K562 (cell line): ENCODE results near the gene FTH1. TPM values are rescaled to one million over a fixed set of nuclear protein-coding genes. Genes with fewer than 3 reads are reported as not detected.

Source experiments
- ATAC-seq: fragments of 200-7000 bp; cut with Tn5 transposase; 3 replicates; pipeline ENCODE4 v1.9.1; 2020; ENCODE audit warnings: moderate library complexity
- Bru-seq: library from RNA; stranded (reverse); fragments of 400-500 nt; gene quantifications from one replicate; lab custom pipeline; 2021; lab: Mats Ljungman, UMichigan
- BruChase-seq, 2 experiments: library from RNA; stranded (reverse); fragments of 400-500 nt; gene quantifications; one replicate each; lab custom pipeline; 2021; lab: Mats Ljungman, UMichigan
- BruUV-seq: library from RNA; stranded (reverse); fragments of 400-500 nt; replicated peaks from 2 replicates; lab custom pipeline; 2021; lab: Mats Ljungman, UMichigan
- CTCF ChIA-PET: fragments of 300-600 bp; formaldehyde crosslinking; extraction: SDS; loops from one replicate; lab custom pipeline; 2021; ENCODE audit warnings: low intra/inter-chr PET ratio; lab: Yijun Ruan, JAX
- POLR2A ChIA-PET: fragments of 300-600, 350-650 bp; sonication (Branson Sonifier 250); formaldehyde crosslinking; extraction: SDS; loops from one replicate; lab custom pipeline; 2021; ENCODE audit warnings: antibody characterized with exemption, inconsistent platforms; lab: Yijun Ruan, JAX
- DNase-seq, 4 experiments: peaks; one replicate each; pipeline versions ENCODE4 v3.0.0 to v3.0.0-alpha.2; 2011 to 2018; ENCODE audit warnings: low spot score in 3 of 4, mixed read lengths in 3 of 4; ENCODE audit errors: extremely low read depth in 1 of 4
- FAIRE-seq: peaks from 2 replicates; lab custom pipeline; 2011; peaks lifted over from hg19 to GRCh38; lab: Jason Lieb, UNC
- H2AFZ ChIP-seq: 2 replicates; pipeline ENCODE4 v1.6.0; 2011; ENCODE audit warnings: low read depth, low read length, control low read depth, inconsistent platforms
- H3K27ac ChIP-seq: fragments of 200-600 bp; 3 replicates; pipeline ENCODE4 v1.8.0; 2011; ENCODE audit warnings: low read depth, mild to moderate bottlenecking, control low read depth, inconsistent platforms, low read length, moderate library complexity, mixed read lengths; ENCODE audit errors: extremely low read depth
- H3K27me3 ChIP-seq, 2 experiments: fragments of 300-600 bp in 1 of 2; 2 replicates in 1 of 2; 3 replicates in 1 of 2; pipeline versions ENCODE4 v1.6.0 to v1.8.0; 2011; ENCODE audit warnings: inconsistent platforms in 2 of 2, low read length in 2 of 2, mild to moderate bottlenecking in 1 of 2, mixed read lengths in 1 of 2, moderate library complexity in 1 of 2; ENCODE audit not compliant: control insufficient read depth in 2 of 2, insufficient read depth in 2 of 2
- H3K36me3 ChIP-seq: fragments of 300-600 bp; 3 replicates; pipeline ENCODE4 v1.8.0; 2011; ENCODE audit warnings: mild to moderate bottlenecking, low read length, inconsistent platforms; ENCODE audit not compliant: control insufficient read depth, insufficient read depth
- H3K4me1 ChIP-seq, 2 experiments: fragments of 200-600 bp in 1 of 2; replicated peaks in 1 of 2; 2 replicates in 1 of 2; 3 replicates in 1 of 2; pipeline versions ENCODE4 v1.5.1 to v1.8.0; 2011; ENCODE audit warnings: inconsistent platforms in 2 of 2, low read length in 2 of 2, mild to moderate bottlenecking in 1 of 2, mixed read lengths in 1 of 2, moderate library complexity in 1 of 2; ENCODE audit not compliant: control insufficient read depth in 2 of 2, insufficient read depth in 2 of 2
- H3K4me2 ChIP-seq: 2 replicates; pipeline ENCODE4 v1.6.1; 2011; ENCODE audit warnings: low read length, control low read depth, inconsistent platforms, mixed read lengths; ENCODE audit not compliant: insufficient read depth
- H3K4me3 ChIP-seq: fragments of 200-600 bp; sonication (generic), shearing (Covaris generic); 2 replicates; pipeline ENCODE4 v1.5.1; 2016; ENCODE audit warnings: control low read depth, inconsistent platforms
- H3K79me2 ChIP-seq: fragments of 200-600 bp; 3 replicates; pipeline ENCODE4 v1.8.0; 2011; ENCODE audit warnings: low read length, inconsistent platforms; ENCODE audit not compliant: control insufficient read depth, insufficient read depth
- H3K9ac ChIP-seq, 2 experiments: 2 replicates each; pipeline versions ENCODE4 v1.6.0 to v1.6.1; 2011; ENCODE audit warnings: low read depth in 2 of 2, low read length in 2 of 2, control low read depth in 1 of 2, inconsistent platforms in 1 of 2, mild to moderate bottlenecking in 1 of 2, mixed read lengths in 1 of 2; ENCODE audit not compliant: insufficient read depth in 1 of 2
- H3K9me1 ChIP-seq: one replicate; pipeline ENCODE4 v1.6.0; 2011; ENCODE audit warnings: inconsistent platforms, mild to moderate bottlenecking, low read length, moderate library complexity; ENCODE audit not compliant: control insufficient read depth, insufficient read depth
- H3K9me3 ChIP-seq: replicated peaks from 2 replicates; pipeline ENCODE4 v1.5.1; 2011; ENCODE audit warnings: low read depth, low read length, inconsistent platforms; ENCODE audit not compliant: control insufficient read depth, insufficient read depth
- H4K20me1 ChIP-seq: replicated peaks from 2 replicates; pipeline ENCODE4 v1.6.1; 2011; ENCODE audit warnings: low read length, inconsistent platforms, mixed read lengths; ENCODE audit not compliant: control insufficient read depth, insufficient read depth
- ARID1B ChIP-seq: fragments of 450-650 bp; IDR thresholded peaks from 2 replicates; pipeline ENCODE4 v1.6.1; 2016; ENCODE audit warnings: antibody characterized with exemption, mild to moderate bottlenecking, inconsistent platforms
- CHD1 ChIP-seq: fragments of 200-600 bp; sonication (generic); IDR thresholded peaks from one replicate; pipeline ENCODE4 v1.6.1; 2012; ENCODE audit warnings: mild to moderate bottlenecking, moderate library complexity, low read length, inconsistent platforms
- ILK ChIP-seq: fragments of 450-650 bp; IDR thresholded peaks from 2 replicates; pipeline ENCODE4 v1.6.1; 2016; ENCODE audit warnings: missing genetic modification characterization, low read depth, mild to moderate bottlenecking, missing compliant biosample characterization, moderate library complexity, borderline replicate concordance
- L3MBTL2 ChIP-seq: fragments of 450-650 bp; IDR thresholded peaks from 2 replicates; pipeline ENCODE4 v1.6.1; 2016; ENCODE audit warnings: mild to moderate bottlenecking, moderate library complexity
- POLR2A ChIP-seq: fragments of 450-650 bp; conservative IDR thresholded peaks from 2 replicates; pipeline ENCODE4 v1.6.1; 2016
- POLR3G ChIP-seq: IDR thresholded peaks from 2 replicates; pipeline ENCODE4 v1.6.1; 2011; ENCODE audit not compliant: insufficient read length, insufficient replicate concordance; ENCODE audit errors: extremely low read depth
- SMARCC2 ChIP-seq: fragments of 450-650 bp; IDR thresholded peaks from 2 replicates; pipeline ENCODE4 v1.6.1; 2017; ENCODE audit warnings: antibody characterized with exemption, moderate library complexity, mild to moderate bottlenecking, low read depth
- TCF7L2 ChIP-seq: fragments of 150-350 bp; IDR thresholded peaks from 2 replicates; pipeline ENCODE4 v1.6.1; 2016; ENCODE audit warnings: low read depth, mild to moderate bottlenecking, low read length, moderate library complexity
- ZBED1 ChIP-seq: IDR thresholded peaks from 2 replicates; pipeline ENCODE4 v1.6.1; 2014
- ZBTB8A ChIP-seq: fragments of 450-650 bp; IDR thresholded peaks from 2 replicates; pipeline ENCODE4 v1.6.1; 2018; ENCODE audit warnings: mild to moderate bottlenecking, moderate library complexity; ENCODE audit not compliant: partially characterized antibody
- WGBS: fragments of 100-300 bp; shearing (Covaris generic); methylation state at CpG from one replicate; pipeline ENCODE4 v1.1.6; 2016; ENCODE audit warnings: low coverage, mixed read lengths; ENCODE audit not compliant: insufficient coverage; ENCODE audit errors: missing lambda C conversion rate; 5-methylcytosine and 5-hydroxymethylcytosine counted together
- in situ Hi-C: fragments of 300-500 bp; cut with MboI; formaldehyde crosslinking; loops from 4 replicates; pipeline ENCODE4 v1.15.0; 2018; ENCODE audit warnings: inconsistent platforms, mixed read lengths
- intact Hi-C: fragments of 100-400 bp; cut with micrococcal nuclease; formaldehyde crosslinking; loops from 2 replicates; pipeline ENCODE4 v1.14.2; 2022
- long read RNA-seq, 3 experiments: library from polyadenylated mRNA in 2 of 3; library from RNA in 1 of 3; unstranded in 2 of 3; stranded (forward) in 1 of 3; transcript quantifications; one replicate each; pipeline ENCODE4 v2.0.0, GENCODE V29; 2019 to 2022
- polyA minus RNA-seq, 3 experiments: library from RNA; depleted of rRNA, polyadenylated mRNA; stranded (reverse); fragments of >200 nt; gene quantifications; 2 replicates each; pipeline ENCODE4 v1.2.3, GENCODE V29; 2011
- polyA plus RNA-seq, 8 experiments: library from polyadenylated mRNA; depleted of rRNA in 4 of 8; stranded (reverse) in 5 of 8; unstranded in 3 of 8; fragments of >200 nt; fragmentation: Nextera tagmentation in 2 of 8; fragmentation: Illumina TruSeq in 1 of 8; extraction: Ambion mirVana in 2 of 8; extraction: Trizol in 1 of 8; gene quantifications; 2 replicates each; pipeline versions ENCODE4 v1.2.1 to v1.2.3, GENCODE V29; 2011 to 2014; ENCODE audit warnings: inconsistent platforms in 1 of 8, missing spikeins in 1 of 8
- total RNA-seq, 7 experiments: library from RNA; depleted of rRNA in 6 of 7; stranded (reverse); fragments of >200 nt in 6 of 7; fragmentation: Illumina TruSeq in 2 of 7; extraction: Trizol in 2 of 7; gene quantifications; 2 replicates each; pipeline versions ENCODE4 v1.2.1 to v1.2.3, GENCODE V29; 2011 to 2021; ENCODE audit warnings: low replicate concordance in 1 of 7
- TF ChIP-seq, protein P1 (sequence below): fragments of 200-800 bp; sonication (Bioruptor generic); IDR thresholded peaks from 2 replicates; pipeline ENCODE4 v1.6.1; 2017; ENCODE audit warnings: missing genetic modification characterization, missing compliant biosample characterization
- TF ChIP-seq, protein P2 (sequence below): sonication (generic); formaldehyde crosslinking; IDR thresholded peaks from 2 replicates; pipeline ENCODE4 v1.8.1; 2023; ENCODE audit warnings: mild to moderate bottlenecking, missing genetic modification reagents

FTH1 gene
- total RNA-seq (2011; cell fraction: chromatin; rRNA removed; ENCODE audit: low replicate concordance) = 340 and 424 TPM in 2 replicates
- 235 and 254 TPM in 2 replicates for total RNA-seq (2011; cell fraction: nucleolus; rRNA removed)
- 466 and 809 TPM in 2 replicates for total RNA-seq (2011; cell fraction: nucleoplasm; rRNA removed)
- total RNA-seq (2014; rRNA removed) = 542 and 714 TPM in 2 replicates
- 854 and 941 TPM in 2 replicates for total RNA-seq (2014; rRNA removed; fragmentation: Illumina TruSeq; extraction: Trizol)
- 794 and 802 TPM in 2 replicates for total RNA-seq (2015; rRNA removed; fragmentation: Illumina TruSeq; extraction: Trizol)
- total RNA-seq (2021) = 1,987 and 1,991 TPM in 2 replicates
- polyA plus RNA-seq (2011; rRNA removed) = 692 and 749 TPM in 2 replicates
- 753 and 1,113 TPM in 2 replicates for polyA plus RNA-seq (2011; cell fraction: cytosol; rRNA removed)
- polyA plus RNA-seq (2011; cell fraction: nucleus; rRNA removed) = 360 and 464 TPM in 2 replicates
- polyA plus RNA-seq (2012) = 2,840 and 5,114 TPM in 2 replicates
- 2,369 and 3,146 TPM in 2 replicates for polyA plus RNA-seq (2014; fragmentation: Illumina TruSeq; extraction: Trizol)
- polyA plus RNA-seq (2014; fragmentation: Nextera tagmentation; extraction: Ambion mirVana) = 100 to 1,000 TPM; 370 to 426 TPM
- polyA plus RNA-seq (2014; rRNA removed) = 1,104 and 1,916 TPM in 2 replicates
- 797 and 971 TPM in 2 replicates for polyA minus RNA-seq (2011; rRNA and poly(A)+ RNA removed)
- 687 and 1,035 TPM in 2 replicates for polyA minus RNA-seq (2011; cell fraction: cytosol; rRNA and poly(A)+ RNA removed)
- 101 and 228 TPM in 2 replicates for polyA minus RNA-seq (2011; cell fraction: nucleus; rRNA and poly(A)+ RNA removed)
- Bru-seq, nascent RNA = percentile 99 among the genes with signal in this experiment
- percentile 99 among the genes with signal in this experiment for BruChase-seq, experiment 1, labeled RNA remaining after a 2-hour chase
- percentile 98 among the genes with signal in this experiment for BruChase-seq, experiment 2, labeled RNA remaining after a 6-hour chase
- long read RNA-seq, experiment 1, transcript FTH1-210 (4 exons, 983 nt) = minor isoform, 9 of 3,531 reads
- long read RNA-seq, experiment 1, transcript FTH1-208 (4 exons, 912 nt) = minor isoform, 5 of 3,531 reads
- long read RNA-seq, experiment 1, transcript FTH1-201 (4 exons, 1,229 nt) = major isoform, 2,751 of 3,531 reads
- long read RNA-seq, experiment 1, partial matches to known transcripts = 131 of 3,531 reads
- long read RNA-seq, experiment 1, other reads (novel, unspliced or antisense) = 626 of 3,531 reads
- long read RNA-seq, experiment 2, transcript FTH1-208 (4 exons, 912 nt) = minor isoform, 9 of 4,092 reads
- long read RNA-seq, experiment 2, transcript FTH1-211 (3 exons, 788 nt) = minor isoform, 6 of 4,092 reads
- long read RNA-seq, experiment 2, transcript FTH1-201 (4 exons, 1,229 nt) = major isoform, 3,867 of 4,092 reads
- long read RNA-seq, experiment 2, transcript FTH1-210 (4 exons, 983 nt) = minor isoform, 9 of 4,092 reads
- long read RNA-seq, experiment 2, partial matches to known transcripts = 138 of 4,092 reads
- long read RNA-seq, experiment 2, other reads (novel, unspliced or antisense) = 60 of 4,092 reads
- long read RNA-seq, experiment 3, transcript FTH1-212 (5 exons, 825 nt) = minor isoform, 9 of 2,423 reads
- long read RNA-seq, experiment 3, transcript FTH1-201 (4 exons, 1,229 nt) = major isoform, 2,379 of 2,423 reads
- long read RNA-seq, experiment 3, partial matches to known transcripts = 11 of 2,423 reads
- long read RNA-seq, experiment 3, other reads (novel, unspliced or antisense) = 15 of 2,423 reads

DNA sequence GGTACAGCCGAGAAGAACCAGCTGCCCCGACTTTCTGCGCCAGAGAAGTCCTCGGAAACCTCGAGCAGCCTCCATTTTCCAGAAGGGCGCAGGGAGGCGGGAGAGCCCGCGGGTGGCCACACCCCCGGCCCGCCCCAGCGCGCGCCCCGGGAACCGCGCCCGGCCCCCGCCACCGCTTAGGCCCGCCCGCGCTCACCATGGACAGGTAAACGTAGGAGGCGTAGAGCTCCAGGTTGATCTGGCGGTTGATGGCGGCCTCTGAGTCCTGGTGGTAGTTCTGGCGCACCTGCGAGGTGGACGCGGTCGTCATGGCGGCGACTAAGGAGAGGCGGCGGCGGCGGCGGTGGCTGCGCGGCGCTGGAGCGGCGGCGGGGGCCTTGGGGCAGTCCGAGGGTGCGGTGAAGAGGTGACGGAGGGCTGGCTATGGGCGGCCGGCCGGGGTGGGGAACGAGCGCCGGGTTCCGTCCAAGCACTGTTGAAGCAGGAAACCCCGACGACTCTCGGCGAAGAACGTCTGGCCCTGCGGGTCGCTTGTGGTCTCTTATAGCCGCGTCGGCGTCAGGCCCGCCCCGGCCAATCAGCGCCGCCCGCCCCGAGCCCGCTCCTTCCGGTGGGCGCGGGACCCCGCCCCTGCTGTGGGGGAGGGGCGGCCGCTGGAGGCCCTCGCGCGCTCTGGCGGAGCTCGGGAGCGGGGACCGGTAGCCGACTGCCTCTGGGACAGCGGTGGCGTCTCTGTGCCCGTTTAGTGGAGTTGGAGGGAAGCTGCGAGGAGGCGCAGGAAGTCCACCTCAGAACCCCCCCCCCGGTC, at the start of gene FTH1:
TSS of gene FTH1 (minus strand) at position 519 of the 808 bp plus-strand sequence. CDS start at position 310, 209 bp downstream.
- Histone ChIP-seq H3K4me2 (peak within 1 kb of the TSS; percentile 96), H3K79me2 (peaks cover 79% of the 10 kb centered on the region), H3K27ac (peak within 1 kb of the TSS; percentile 89), H4K20me1 (peaks cover 43% of the 10 kb centered on the region), H3K36me3 (peaks cover 39% of the 10 kb centered on the region), H3K4me1 (peaks cover 46 to 52% of the 10 kb centered on the region in 2 experiments), H3K9me1 (no peaks in the 10 kb centered on the region), H3K9ac (peak within 1 kb of the TSS; percentile 92 to 99), H3K27me3 (no peaks in the 10 kb centered on the region), H3K4me3 (peak within 1 kb of the TSS; percentile 80), H2AFZ (no peak within 1 kb of the TSS; the same call in 1 of the 2 replicates), H3K9me3 (no peaks in the 10 kb centered on the region)
- ATAC-seq (peak; percentile 57), FAIRE-seq (no peak), DNase-seq (peak; percentile 90 to 96 (median 92))
- under 1% methylated on average over 42 of the region's 93 CpGs for WGBS
- intact Hi-C loops (loop anchor here (1.0 to 5.0 kb wide), 3 partner anchors 19 to 85 kb away; no protein-coding TSS in a partner anchor), in situ Hi-C loops (loop anchor here (5.0 kb wide), 1 partner anchor 60 kb away; no protein-coding TSS in a partner anchor)
- ChIA-PET CTCF (interaction anchor here (1.0 kb wide), 1 partner anchor 87 kb away, joined by 3 read pairs; no protein-coding TSS in a partner anchor), POLR2A (interaction anchor here (0.5 to 11.8 kb wide), 57 partner anchors 7 to 347 kb away, joined by 3 to 327 read pairs (median 5); partner anchors contain the start of genes BEST1, FEN1, INCENP and TMEM258)
- BruUV-seq = no TSS peak
- TF ChIP-seq POLR2A = peak; percentile 99
- TF ChIP-seq POLR3G = no peak
- TF ChIP-seq ARID1B = no peak; the same call in 1 of the 2 replicates
- TF ChIP-seq, protein P1, sequence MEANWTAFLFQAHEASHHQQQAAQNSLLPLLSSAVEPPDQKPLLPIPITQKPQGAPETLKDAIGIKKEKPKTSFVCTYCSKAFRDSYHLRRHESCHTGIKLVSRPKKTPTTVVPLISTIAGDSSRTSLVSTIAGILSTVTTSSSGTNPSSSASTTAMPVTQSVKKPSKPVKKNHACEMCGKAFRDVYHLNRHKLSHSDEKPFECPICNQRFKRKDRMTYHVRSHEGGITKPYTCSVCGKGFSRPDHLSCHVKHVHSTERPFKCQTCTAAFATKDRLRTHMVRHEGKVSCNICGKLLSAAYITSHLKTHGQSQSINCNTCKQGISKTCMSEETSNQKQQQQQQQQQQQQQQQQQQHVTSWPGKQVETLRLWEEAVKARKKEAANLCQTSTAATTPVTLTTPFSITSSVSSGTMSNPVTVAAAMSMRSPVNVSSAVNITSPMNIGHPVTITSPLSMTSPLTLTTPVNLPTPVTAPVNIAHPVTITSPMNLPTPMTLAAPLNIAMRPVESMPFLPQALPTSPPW (CRISPR knock-in tag) = peak; percentile 94
- TF ChIP-seq, protein P2, sequence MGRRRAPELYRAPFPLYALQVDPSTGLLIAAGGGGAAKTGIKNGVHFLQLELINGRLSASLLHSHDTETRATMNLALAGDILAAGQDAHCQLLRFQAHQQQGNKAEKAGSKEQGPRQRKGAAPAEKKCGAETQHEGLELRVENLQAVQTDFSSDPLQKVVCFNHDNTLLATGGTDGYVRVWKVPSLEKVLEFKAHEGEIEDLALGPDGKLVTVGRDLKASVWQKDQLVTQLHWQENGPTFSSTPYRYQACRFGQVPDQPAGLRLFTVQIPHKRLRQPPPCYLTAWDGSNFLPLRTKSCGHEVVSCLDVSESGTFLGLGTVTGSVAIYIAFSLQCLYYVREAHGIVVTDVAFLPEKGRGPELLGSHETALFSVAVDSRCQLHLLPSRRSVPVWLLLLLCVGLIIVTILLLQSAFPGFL (CRISPR knock-in tag) = no peak
- no peak for TF ChIP-seq ZBTB8A
- no peak for TF ChIP-seq SMARCC2
- no peak; the same call in 1 of the 2 replicates for TF ChIP-seq ZBED1
- no peak for TF ChIP-seq CHD1
- no peak for TF ChIP-seq TCF7L2
- TF ChIP-seq L3MBTL2 = peak; percentile 37; the same call in 1 of the 2 replicates
- TF ChIP-seq ILK (tag) = no peak
